ENCODE data around the gene PDIA6. TPM values are rescaled to one million over a fixed set of nuclear protein-coding genes. Genes with fewer than 3 reads are reported as not detected.

The PDIA6 gene, protein sequence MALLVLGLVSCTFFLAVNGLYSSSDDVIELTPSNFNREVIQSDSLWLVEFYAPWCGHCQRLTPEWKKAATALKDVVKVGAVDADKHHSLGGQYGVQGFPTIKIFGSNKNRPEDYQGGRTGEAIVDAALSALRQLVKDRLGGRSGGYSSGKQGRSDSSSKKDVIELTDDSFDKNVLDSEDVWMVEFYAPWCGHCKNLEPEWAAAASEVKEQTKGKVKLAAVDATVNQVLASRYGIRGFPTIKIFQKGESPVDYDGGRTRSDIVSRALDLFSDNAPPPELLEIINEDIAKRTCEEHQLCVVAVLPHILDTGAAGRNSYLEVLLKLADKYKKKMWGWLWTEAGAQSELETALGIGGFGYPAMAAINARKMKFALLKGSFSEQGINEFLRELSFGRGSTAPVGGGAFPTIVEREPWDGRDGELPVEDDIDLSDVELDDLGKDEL
- total RNA-seq, result 213 TPM

DNA sequence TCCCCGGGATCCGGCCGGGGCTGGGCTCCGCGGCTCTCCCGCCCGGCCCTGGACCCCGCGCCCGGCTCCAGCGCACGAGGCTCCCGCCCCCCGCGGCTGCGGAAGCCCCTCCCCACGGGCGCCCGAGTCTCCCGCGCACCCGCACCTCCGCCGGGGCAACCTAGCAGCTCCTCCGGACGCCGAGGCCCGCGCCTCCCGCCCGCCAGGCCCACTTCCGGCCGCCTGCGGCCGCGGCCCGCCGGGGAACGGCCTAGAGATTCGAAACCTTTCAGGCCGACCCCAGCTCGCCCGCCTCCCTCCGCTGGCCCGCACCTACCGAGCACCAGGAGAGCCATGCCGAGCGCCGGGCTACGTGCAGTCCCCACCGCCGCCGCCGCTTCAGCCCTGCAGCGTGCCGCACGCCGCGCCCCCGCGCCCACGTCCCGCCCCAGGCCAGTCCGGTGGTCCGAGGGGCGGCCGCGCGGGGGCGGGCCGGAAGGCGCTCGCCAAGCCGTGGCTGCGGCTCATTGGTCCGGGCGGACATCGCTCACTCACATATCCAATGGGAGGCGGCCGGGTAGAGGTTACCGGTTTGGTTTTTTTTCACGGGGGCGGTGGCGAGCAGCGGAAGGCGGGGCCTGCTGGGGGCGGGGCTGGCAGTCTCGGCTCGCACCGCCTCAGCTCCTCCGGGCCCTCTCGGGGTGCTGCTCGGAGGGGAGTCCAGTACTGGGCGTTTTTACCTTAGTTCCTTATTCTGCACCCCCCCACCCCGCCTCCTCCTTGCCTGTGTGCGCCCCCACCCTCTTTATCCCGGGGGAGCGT, at the start of gene PDIA6:
Gene PDIA6 (minus strand): TSS at position 424 of the 801 bp plus-strand sequence. CDS start 89 bp downstream, at position 335.
- DNase-seq (ENCODE audit: low spot score), result peak; percentile 98

DNA sequence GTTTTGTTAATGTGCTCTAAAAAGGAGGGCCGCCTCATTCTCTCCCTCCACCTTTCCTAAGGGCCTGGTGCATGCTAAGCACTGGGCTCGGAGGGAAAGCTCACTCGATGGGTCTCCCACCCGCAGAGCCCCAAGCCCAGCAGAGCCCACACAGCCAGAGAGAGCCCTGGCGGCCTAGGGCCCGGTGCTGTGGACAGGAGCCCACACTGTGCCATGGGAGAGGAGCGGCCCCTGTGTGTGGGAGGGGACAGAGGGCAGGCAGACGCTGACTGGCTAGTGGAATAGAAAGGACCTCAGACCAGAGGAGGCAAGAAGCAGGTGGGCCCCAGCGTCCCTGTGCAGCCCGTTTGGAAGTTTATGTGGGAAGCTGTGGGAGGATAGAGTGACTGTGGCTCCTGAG, 49.7 kb upstream of the PDIA6 start:
- no peak for DNase-seq (ENCODE audit: low spot score)

DNA sequence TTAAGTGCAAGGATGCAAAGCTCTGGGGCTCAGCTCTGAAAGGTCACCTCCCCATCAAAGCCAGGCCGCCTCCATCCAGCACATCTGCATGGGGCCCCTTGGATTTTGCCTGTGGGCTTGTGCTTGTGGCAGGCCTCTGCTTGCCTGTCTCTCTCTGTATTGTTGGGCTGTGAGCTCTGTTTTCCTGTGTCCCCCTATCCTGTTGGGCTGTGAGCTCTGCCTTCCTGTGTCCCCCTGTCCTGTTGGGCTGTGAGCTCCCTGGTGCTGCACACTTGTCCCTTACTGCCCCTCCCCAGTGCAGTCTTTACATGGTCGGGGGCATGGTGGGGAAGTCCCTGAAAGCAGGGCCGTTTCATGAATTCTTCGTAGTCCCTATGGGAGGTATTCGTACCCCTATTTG, 49.2 kb upstream of the PDIA6 start:
- DNase-seq (ENCODE audit: low spot score), result no peak

DNA sequence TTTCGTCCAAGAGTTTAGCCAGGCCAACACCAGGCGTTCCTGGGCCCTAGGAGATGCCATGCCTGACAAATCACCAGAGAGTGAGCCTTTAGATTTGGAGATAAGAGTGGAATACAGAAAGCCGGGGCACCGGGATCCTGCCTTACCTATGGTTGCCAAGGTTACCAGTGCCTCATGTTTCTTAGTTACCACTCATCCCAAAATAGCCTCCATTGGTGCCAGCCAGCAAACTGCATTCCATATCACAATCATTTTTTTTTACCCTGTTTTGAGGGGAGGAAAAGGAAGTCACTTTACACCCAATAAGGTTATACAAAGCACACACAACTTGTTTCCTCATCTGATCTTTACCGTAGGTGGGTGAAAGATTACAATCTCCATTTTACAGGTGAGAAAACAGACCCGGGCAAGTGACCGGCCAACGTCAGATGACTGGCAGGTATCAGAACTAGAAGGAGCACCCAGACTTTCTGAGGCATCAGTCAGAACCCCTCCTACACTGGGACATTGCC, 48.3 kb upstream of the PDIA6 start:
- DNase-seq (ENCODE audit: low spot score), result no peak

DNA sequence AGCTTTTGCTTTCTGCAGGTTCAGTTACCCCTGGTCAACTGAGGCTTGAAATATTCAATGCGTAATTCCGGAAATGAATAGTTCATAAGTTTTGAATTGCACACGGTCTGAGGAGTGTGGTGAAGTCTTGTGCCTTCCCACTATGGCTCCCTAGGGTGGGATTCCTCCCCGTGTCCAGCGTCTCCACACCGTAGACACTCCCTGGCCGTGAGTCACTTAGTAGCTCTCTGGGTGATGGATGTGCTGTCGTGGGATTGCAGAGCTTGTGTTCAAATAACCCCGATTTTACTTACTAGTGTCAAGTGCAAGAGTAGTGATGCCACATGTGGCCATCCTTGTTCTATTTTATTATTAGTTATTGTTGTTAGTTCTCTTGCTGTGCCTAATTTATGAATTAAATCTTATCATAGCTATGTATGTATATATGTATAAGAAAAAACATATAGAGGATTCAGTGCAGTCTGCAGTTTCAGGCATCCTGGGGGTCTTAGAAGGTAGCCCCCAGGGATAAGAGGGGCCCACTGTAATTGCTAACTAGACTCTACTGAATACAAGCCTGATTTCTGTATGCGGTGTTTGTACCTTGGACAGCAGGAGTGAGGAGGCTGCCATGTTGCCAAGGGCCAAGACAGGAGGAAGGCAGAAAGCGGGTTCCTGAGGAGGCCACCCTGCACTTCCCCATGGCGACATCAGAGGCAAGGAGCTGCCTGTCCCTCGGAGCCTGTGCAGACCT, 47.7 kb upstream of the PDIA6 start:
- no peak for DNase-seq (ENCODE audit: low spot score)

DNA sequence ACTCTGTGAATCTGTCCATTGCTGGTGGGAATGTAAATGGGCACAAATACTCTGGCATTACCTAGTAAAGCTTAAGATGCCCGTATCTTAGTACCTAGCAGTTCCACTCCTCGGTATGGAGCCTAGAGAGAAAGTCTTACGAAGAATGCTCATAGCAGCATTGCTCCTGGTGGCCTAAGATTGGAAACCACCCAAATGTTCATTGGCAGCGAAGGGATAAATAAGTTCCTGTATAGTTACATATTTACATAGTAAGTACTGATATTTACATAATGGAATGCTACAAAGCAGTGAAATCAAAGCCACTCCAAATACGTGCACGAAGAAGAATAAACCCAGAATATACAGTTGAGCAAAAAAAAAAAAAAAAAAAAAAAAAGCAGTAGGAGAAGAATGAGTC, 46.7 kb upstream of the PDIA6 start:
- DNase-seq (ENCODE audit: low spot score), result no peak

DNA sequence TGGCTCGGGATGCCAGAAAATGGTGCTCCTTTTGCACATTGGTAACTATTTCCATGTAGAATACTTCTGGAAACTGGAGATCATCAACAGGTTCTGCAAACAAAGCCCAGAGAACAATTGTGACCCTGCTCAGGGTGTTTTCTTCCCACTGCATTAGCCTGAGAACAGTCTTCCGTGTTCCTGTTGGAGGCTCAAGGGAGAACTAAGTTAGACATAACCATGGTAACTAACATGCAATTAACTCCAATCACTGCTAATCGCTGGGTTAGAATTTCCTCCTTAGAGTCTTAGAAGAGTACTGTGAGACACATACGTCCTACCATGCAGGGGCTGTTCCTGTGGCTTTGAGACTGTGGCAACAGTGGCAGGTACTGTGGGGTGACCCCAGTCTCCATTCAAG, 36.0 kb upstream of the PDIA6 start:
- no peak for DNase-seq (ENCODE audit: low spot score)

DNA sequence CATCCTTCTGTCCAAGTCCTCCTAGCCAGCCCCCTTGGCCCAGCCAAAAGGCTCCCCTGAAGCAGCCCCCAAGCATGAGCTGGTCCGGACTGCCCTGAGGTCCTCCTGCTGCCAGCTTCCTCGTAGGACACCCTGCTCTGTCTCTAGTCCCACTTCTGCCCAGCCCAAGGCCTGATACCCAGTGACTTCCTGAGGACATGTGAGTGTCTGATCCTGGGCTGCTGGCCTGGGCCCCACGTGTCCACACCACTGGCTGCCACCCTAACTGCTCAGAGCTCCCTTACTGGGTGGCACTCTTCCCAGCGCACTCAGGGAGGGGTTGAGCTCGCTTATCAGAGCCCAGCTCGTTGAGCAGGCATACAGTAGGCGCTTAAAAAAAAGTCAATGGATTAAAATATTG, 34.4 kb upstream of the PDIA6 start:
- DNase-seq (ENCODE audit: low spot score), result peak; percentile 77

DNA sequence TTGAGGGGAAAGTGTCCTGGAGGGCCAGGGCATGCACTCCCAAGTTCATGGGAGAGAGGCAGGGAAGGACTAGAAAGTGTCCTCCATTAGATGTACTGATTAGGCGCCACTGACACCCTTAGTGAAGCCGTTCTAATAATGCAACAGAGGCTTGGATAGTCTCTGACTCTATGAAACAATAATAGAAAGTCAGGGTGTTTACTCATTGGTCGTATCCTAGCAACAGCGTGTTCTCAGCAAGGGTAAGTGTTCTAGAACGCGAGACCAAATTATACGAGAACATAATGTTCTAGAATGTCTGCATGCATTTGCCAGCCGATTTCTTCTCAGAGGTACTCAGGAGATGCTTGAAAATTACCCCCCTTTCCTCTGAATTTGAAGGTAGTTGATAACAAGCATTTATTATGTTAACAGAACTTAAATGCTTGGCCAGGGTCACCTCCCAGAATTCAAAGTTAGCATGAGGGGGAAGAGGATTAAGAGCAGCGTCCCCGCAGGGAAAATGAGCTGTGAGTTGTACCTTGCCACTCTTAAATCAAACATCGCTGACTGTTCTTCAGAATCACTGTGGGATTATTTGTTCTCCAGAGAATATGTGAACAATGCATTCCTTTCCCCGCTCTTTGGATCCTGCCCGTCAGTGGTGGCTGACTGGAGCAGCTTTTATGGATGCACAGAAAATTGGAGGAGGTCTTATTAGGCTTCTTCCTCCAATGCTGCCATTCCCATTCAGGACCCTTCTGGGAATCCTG, 33.7 kb upstream of the PDIA6 start:
- no peak for DNase-seq (ENCODE audit: low spot score)

DNA sequence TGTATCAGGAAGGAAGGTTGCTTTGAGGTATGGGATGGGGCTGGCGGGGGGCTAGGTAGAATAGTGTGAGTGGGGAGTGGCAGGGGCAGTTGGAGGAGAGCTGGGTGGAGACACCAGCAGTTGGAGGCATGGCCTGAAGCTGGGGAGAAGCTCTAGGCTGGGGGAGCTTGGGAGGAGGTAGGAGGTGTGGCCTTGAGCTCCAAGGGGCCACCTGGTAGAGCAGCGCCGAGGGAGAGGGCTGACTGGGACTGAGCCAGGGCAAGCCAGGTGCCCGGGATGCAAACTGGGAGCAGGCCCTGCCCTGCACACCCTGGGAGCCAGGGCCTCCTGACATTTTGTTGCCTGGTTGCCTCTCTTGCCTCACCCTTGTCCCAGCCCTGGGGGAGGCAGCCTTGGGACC, 33.1 kb upstream of the PDIA6 start:
- DNase-seq (ENCODE audit: low spot score), result no peak

DNA sequence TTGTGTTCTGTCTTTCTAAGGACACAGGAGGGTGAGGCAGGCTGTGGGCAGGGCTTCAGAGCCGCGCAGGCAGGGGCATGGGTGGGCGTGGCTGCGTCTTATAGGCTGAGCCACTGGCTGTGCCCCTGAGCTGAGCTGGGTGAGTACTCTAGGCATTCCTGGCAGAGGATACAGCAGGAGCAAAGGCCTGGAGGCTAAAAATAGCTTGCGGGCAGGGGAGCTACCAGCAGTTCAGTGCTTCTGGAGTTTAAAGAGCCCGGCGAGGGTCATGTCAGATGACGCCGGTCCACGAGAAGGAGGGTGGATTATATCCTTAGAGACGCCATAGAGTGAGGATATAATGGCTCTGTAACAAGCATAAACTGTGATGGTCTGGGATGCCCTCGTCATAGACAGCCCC, 31.5 kb upstream of the PDIA6 start:
- DNase-seq (ENCODE audit: low spot score), result peak; percentile 90

DNA sequence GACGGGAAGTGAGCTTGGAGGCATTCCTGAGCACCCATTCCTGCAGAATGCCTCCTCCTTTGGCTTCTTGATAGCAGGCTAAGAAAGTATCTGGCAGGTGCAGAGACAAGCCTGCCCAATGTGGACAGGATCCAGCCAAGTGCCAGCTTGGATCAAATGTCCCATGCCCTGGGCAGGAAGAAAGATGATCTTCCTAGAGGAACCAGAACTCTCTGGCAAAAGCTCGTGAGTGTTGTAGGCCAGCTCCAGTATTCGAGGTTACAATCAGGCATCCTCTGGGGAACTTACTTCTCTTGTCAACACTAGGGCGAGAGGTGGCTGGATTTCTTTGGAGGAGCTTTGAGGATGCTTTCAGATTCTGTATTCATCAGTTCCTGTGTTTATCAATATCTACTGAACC, 29.9 kb upstream of the PDIA6 start:
- DNase-seq (ENCODE audit: low spot score), result no peak

DNA sequence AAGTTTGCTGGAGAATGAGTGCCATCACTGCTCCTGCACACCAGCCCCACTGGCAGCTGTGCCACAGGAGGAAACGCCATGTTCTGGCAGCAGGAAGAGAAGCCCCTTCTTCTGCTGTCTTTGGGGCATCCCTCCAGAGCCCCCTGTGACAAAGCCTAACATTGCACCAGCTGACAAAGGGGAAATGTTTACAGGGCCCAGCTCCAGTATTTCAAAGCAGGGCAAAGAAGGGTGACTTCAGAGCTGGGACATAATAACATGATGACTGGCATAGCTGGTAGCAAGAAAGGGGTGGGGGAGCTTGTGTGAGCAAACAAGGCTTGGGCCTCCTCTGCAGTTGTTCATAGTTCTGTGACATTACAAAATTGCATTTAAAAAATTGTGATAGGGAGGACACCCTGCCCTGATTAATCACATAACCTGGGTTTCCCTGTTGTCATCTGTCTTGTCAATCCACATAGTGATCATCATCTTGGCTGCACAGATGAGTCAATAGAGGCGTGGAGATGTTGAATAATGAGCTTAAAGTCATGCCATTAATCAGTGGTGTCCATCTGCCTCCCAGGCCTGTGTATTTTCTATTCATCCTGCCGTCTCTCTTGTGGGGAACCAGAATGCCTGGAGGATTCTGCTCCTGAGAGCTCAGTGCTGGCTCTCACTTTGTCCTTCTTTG, 29.1 kb upstream of the PDIA6 start:
- no peak for DNase-seq (ENCODE audit: low spot score)

DNA sequence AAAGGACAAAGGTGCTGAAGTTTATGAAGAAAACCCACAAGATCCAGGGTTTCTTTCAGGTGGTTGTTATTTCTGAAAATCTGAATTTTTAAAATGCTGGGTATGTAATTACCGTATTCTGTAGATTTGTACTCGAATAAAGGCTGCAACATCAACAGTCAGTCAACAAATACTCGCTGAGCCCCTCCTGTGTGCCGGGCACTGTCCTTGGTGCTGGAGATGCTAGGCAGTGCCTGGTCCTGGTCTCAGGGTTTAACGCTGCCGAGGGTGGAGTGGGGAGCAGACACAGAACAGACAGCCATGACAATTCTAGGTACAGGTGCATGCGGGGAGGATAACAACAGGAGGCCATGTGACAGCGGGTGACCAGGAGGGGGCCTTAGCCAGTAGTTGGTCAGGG, 27.2 kb upstream of the PDIA6 start:
- DNase-seq (ENCODE audit: low spot score), result no peak

DNA sequence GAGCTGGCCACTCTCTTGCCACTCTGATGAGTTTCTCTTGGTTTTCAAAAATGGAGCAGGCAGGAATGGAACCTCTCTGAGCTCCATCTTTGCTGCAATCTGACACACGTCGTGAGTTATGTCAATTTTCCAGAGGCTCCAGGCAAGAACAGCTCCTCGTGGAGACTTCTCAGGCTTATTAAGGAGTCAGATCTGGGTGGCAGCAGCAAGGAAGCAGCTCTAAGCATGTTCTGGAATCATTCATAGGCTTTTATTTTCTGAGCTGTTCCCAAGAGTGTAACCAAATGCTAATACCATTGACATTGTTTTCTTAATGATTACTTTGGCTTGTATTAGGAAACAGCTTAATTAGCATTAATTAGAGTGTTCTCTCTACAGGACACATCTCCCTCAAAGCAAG, 26.1 kb upstream of the PDIA6 start:
- DNase-seq (ENCODE audit: low spot score), result no peak

DNA sequence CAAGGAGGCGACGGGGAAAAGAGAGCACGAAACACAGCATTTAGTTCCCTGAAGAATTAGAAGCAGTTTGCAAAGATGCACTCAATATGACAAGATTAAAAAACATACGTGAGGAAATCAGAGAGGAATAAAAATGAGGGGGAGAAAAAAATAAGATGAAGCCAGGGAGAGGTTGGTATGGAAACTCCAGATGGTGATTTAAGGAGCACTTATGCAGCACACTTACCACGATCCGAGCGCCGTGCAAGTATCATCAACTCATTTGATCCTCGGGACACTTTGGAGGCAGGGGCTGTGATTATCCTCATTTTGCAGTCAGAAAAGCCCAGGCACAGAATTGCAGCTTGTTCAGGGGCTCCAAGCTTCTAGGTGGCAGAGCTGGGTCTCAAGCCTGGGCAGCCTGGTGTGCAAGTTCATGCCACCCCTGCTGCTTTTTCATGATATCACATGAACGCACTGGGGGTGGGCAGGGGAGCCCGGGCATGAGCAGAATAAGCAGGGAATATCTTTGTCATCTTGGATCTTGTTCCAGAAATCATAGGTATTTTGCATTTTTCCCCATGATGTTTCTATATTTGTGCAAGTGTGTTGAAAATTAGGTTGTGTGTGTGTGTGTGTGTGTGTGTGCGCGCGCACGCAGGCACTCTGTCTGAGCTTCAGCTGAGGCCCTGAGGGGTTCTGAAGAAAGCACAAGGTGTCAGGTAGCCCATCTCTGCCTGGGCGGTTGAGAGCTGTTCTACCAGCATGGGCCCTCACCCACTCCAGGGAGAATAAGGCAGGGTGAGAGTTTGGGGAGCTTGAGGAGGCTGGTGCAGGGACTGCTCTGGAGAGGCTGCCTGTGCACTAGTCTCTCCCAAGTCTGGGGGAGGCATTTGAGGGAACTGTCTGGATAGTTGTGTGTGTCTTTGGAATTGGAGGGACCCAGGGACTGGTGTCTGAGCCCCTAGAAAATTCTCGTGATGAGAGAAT, 25.0 kb upstream of the PDIA6 start:
- DNase-seq (ENCODE audit: low spot score), result no peak

DNA sequence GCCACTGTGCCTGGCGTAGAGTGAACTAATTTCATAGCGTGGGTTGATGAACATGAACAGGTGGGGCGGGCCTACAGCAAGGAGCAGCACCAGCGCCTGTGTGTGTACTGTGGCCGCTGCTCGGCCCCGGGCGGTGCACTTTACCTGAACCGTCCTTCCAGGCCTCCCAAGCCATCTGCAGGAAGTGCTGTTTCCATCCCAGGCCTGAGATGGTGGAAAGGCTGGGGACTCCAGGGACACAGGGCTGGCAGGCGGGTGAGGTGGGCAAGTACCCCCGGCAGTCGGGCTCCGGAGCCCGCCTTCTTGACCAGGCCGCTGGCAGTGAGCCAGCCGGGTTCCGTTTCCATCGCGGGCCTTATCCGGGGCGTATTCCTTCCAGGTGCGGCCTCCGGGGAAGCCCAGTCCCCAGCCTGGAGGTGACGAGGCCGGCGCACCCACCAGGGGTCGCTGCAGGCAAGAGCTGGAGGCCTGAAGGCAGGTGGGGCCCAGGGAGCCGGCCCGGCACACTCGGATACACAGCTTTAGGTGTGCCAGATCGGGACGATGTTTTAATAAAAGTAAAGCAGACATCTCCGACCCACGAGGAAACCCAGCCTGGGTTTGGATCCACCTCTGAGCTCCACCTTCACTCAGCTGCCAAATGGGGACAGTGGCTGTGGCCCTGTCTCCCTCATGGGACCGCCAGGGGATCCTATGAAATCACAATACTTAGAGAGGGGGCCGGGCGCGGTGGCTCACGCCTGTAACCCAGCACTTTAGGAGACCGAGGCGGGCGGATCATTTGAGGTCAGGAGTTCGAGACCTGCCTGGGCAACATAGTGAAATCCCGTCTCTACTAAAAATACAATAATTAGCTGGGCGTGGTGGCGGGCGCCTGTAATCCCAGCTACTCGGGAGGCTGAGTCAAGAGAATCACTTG, 22.7 kb upstream of the PDIA6 start:
- DNase-seq (ENCODE audit: low spot score), result peak; percentile 74

DNA sequence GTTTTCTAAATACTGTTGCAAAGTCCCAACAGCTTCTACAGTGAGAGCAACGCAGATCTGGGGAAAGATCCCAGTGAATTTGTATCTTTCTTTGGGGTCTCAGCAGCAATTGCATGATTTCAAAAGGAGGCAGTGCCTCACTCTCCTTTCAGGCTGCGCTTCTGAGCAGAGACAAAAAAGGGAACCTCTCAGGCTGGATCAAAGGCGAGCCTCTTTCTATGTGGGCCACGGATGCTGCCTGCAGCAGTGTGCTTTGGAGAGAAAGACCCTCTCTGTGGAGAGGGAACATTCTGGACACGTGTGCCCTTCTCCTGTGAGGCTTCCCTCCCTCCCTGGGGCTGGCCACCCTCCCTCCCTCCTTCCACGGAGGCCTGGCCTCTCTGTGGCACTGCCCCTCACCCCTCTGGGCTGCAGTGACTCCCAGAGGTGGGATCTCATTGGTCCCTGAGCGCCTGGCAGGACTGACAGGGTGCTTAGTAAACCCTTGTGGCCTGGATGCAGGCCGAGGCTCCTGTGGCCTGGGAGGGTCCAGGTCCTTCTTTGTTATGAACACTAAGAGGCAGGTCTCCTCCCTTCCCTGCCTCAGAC, 21.6 kb upstream of the PDIA6 start:
- DNase-seq (ENCODE audit: low spot score), result no peak

Measured in mucosa of gallbladder (tissue), 1 donor.